HEK293 (cell line): ENCODE data around the gene SVOPL.

Experiments used
- CTCF ChIA-PET: fragments of 350-600 bp; formaldehyde crosslinking; extraction: SDS; loops from one replicate; lab custom pipeline; 2021; ENCODE audit warnings: antibody characterized with exemption; lab: Yijun Ruan, JAX
- POLR2A ChIA-PET: fragments of 300-600 bp; formaldehyde crosslinking; extraction: SDS; loops from one replicate; lab custom pipeline; 2020; ENCODE audit warnings: antibody characterized with exemption, inconsistent platforms; lab: Yijun Ruan, JAX
- H3K27ac ChIP-seq: fragments of 200-500 bp; sonication (Bioruptor generic); 2 replicates; pipeline ENCODE4 v1.5.1; 2014; ENCODE audit warnings: low read depth, low read length, control low read depth, inconsistent platforms; ENCODE audit errors: extremely low read depth
- H3K36me3 ChIP-seq, 2 experiments: fragments of 200-500 bp in 1 of 2; sonication (Bioruptor generic) in 1 of 2; 1 replicate in 1 of 2; 2 replicates in 1 of 2; pipeline ENCODE4 v1.5.1; 2014 to 2017; ENCODE audit warnings: inconsistent platforms in 2 of 2, low read length in 2 of 2; ENCODE audit not compliant: control insufficient read depth in 2 of 2, insufficient read depth in 1 of 2
- H3K4me1 ChIP-seq: fragments of 200-500 bp; sonication (Bioruptor generic); 2 replicates; pipeline ENCODE4 v1.5.1; 2014; ENCODE audit warnings: mild to moderate bottlenecking, low read length, inconsistent platforms; ENCODE audit not compliant: control insufficient read depth, insufficient read depth
- H3K4me3 ChIP-seq: 2 replicates; pipeline ENCODE4 v1.5.1; 2011; ENCODE audit warnings: low read depth, mild to moderate bottlenecking, control low read depth, low read length, moderate library complexity
- H3K9me3 ChIP-seq: fragments of 200-500 bp; sonication (Bioruptor generic); 2 replicates; pipeline ENCODE4 v1.5.1; 2014; ENCODE audit warnings: low read depth, low read length, inconsistent platforms; ENCODE audit not compliant: control insufficient read depth, insufficient read depth
- MEIS1 ChIP-seq: sonication (generic); formaldehyde crosslinking; IDR thresholded peaks from 2 replicates; pipeline ENCODE4 v1.8.1; 2022; ENCODE audit warnings: missing genetic modification reagents, mild to moderate bottlenecking, borderline replicate concordance
- SCRT2 ChIP-seq: fragments of 450-650 bp; formaldehyde crosslinking; IDR thresholded peaks from 2 replicates; pipeline ENCODE4 v1.5.1; 2016; ENCODE audit warnings: missing biosample characterization, missing genetic modification characterization
- TCF7L2 ChIP-seq: IDR thresholded peaks from 2 replicates; pipeline ENCODE4 v1.6.1; 2011; ENCODE audit warnings: low read depth, mild to moderate bottlenecking, inconsistent platforms, low read length, moderate library complexity, borderline replicate concordance
- ZNF239 ChIP-seq: fragments of 450-650 bp; formaldehyde crosslinking; IDR thresholded peaks from 2 replicates; pipeline ENCODE4 v1.5.1; 2016; ENCODE audit warnings: missing biosample characterization, missing genetic modification characterization
- ZNF626 ChIP-seq: fragments of 450-650 bp; sonication (Bioruptor Pico); formaldehyde crosslinking; IDR thresholded peaks from 2 replicates; pipeline ENCODE4 v1.5.1; 2018; ENCODE audit warnings: missing biosample characterization, missing genetic modification characterization, inconsistent platforms
- ZNF76 ChIP-seq: fragments of 450-650 bp; formaldehyde crosslinking; IDR thresholded peaks from 2 replicates; pipeline ENCODE4; 2016; ENCODE audit warnings: low read depth, missing biosample characterization, missing genetic modification characterization, borderline replicate concordance
- ZNF830 ChIP-seq: fragments of 450-650 bp; IDR thresholded peaks from 2 replicates; pipeline ENCODE4 v1.5.0; 2018; ENCODE audit warnings: missing biosample characterization, missing genetic modification characterization, low read depth, mild to moderate bottlenecking, moderate library complexity
- TF ChIP-seq, protein P1 (sequence below): fragments of 450-650 bp; formaldehyde crosslinking; IDR thresholded peaks from 2 replicates; pipeline ENCODE4 v1.5.1; 2016; ENCODE audit warnings: missing biosample characterization, missing genetic modification characterization
- TF ChIP-seq, protein P2 (sequence below): fragments of 450-650 bp; formaldehyde crosslinking; IDR thresholded peaks from 2 replicates; pipeline ENCODE4 v1.5.1; 2017; ENCODE audit warnings: missing biosample characterization, missing genetic modification characterization
- TF ChIP-seq, protein P3 (sequence below): fragments of 450-650 bp; formaldehyde crosslinking; conservative IDR thresholded peaks from 2 replicates; pipeline ENCODE4 v1.5.1; 2016; ENCODE audit warnings: low read depth, missing biosample characterization, missing genetic modification characterization
- TF ChIP-seq, protein P4 (sequence below): fragments of 450-650 bp; formaldehyde crosslinking; IDR thresholded peaks from 2 replicates; pipeline ENCODE4 v1.5.1; 2017; ENCODE audit warnings: missing biosample characterization, missing genetic modification characterization
- TF ChIP-seq, protein P5 (sequence below): fragments of 450-650 bp; formaldehyde crosslinking; IDR thresholded peaks from 2 replicates; pipeline ENCODE4 v1.5.1; 2016; ENCODE audit warnings: missing biosample characterization, missing genetic modification characterization, low read depth

The SVOPL gene

DNA sequence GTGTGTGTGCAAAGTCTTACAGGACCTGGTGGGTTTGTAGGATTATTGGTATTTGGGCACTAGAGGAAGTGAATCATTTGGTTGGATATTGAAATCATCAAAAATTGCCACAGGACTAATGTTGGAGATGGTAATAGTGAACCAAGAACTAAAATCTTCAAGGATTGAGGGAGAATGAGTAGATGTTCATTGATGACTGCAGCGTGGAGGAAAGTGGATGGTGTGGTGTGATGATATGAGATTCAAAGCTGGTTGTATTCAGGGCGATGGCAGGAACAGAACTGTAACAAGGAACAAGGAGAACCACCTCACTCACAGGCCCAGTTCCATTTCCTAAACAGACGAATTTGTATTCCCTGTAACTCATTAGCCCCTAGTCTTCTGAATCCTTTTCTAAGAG, 150.8 kb downstream of the SVOPL start (continued):
- TF ChIP-seq ZNF830 (tag by site-specific recombination) = no peak
- no peak for TF ChIP-seq ZNF239 (tag by site-specific recombination)
- TF ChIP-seq, protein P1, sequence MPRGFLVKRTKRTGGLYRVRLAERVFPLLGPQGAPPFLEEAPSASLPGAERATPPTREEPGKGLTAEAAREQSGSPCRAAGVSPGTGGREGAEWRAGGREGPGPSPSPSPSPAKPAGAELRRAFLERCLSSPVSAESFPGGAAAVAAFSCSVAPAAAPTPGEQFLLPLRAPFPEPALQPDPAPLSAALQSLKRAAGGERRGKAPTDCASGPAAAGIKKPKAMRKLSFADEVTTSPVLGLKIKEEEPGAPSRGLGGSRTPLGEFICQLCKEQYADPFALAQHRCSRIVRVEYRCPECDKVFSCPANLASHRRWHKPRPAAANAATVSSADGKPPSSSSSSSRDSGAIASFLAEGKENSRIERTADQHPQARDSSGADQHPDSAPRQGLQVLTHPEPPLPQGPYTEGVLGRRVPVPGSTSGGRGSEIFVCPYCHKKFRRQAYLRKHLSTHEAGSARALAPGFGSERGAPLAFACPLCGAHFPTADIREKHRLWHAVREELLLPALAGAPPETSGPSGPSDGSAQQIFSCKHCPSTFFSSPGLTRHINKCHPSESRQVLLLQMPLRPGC (tag by site-specific recombination) = no peak
- TF ChIP-seq, all 188 proteins: peak for 0

DNA sequence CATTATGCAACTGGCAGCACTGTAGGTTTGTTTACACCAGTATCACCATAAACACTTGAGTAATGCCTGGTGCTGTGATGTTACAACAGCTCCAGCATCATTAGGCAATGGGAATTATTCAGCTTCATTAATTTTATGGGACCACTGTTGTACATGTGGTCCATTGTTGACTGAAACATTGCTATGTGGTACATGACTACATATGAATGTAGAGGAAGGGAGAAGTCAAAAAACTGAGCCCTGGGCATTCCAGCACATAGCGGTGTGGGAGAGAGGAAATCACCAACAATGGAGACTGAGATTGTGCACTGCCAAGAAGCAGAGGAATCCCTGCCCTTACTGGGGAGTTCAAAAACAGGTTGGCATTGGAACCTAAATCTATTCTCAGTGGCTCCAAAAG, 152.1 kb downstream of the SVOPL start:
- POLR2A ChIA-PET = no interaction called here
- H3K9me3 ChIP-seq = no peaks in the 10 kb centered on the region
- TF ChIP-seq MEIS1 (CRISPR knock-in tag) (no peak), ZNF76 (tag by site-specific recombination) (no peak), ZNF626 (no peak), SCRT2 (0 out of 2 replicates have a peak, but pooled peaks have one; percentile 21), TCF7L2 (no peak)
- TF ChIP-seq, protein P2, sequence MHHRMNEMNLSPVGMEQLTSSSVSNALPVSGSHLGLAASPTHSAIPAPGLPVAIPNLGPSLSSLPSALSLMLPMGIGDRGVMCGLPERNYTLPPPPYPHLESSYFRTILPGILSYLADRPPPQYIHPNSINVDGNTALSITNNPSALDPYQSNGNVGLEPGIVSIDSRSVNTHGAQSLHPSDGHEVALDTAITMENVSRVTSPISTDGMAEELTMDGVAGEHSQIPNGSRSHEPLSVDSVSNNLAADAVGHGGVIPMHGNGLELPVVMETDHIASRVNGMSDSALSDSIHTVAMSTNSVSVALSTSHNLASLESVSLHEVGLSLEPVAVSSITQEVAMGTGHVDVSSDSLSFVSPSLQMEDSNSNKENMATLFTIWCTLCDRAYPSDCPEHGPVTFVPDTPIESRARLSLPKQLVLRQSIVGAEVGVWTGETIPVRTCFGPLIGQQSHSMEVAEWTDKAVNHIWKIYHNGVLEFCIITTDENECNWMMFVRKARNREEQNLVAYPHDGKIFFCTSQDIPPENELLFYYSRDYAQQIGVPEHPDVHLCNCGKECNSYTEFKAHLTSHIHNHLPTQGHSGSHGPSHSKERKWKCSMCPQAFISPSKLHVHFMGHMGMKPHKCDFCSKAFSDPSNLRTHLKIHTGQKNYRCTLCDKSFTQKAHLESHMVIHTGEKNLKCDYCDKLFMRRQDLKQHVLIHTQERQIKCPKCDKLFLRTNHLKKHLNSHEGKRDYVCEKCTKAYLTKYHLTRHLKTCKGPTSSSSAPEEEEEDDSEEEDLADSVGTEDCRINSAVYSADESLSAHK (tag by site-specific recombination) = no peak
- TF ChIP-seq, protein P3, sequence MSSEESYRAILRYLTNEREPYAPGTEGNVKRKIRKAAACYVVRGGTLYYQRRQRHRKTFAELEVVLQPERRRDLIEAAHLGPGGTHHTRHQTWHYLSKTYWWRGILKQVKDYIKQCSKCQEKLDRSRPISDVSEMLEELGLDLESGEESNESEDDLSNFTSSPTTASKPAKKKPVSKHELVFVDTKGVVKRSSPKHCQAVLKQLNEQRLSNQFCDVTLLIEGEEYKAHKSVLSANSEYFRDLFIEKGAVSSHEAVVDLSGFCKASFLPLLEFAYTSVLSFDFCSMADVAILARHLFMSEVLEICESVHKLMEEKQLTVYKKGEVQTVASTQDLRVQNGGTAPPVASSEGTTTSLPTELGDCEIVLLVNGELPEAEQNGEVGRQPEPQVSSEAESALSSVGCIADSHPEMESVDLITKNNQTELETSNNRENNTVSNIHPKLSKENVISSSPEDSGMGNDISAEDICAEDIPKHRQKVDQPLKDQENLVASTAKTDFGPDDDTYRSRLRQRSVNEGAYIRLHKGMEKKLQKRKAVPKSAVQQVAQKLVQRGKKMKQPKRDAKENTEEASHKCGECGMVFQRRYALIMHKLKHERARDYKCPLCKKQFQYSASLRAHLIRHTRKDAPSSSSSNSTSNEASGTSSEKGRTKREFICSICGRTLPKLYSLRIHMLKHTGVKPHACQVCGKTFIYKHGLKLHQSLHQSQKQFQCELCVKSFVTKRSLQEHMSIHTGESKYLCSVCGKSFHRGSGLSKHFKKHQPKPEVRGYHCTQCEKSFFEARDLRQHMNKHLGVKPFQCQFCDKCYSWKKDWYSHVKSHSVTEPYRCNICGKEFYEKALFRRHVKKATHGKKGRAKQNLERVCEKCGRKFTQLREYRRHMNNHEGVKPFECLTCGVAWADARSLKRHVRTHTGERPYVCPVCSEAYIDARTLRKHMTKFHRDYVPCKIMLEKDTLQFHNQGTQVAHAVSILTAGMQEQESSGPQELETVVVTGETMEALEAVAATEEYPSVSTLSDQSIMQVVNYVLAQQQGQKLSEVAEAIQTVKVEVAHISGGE (tag by site-specific recombination) = no peak
- TF ChIP-seq, protein P4, sequence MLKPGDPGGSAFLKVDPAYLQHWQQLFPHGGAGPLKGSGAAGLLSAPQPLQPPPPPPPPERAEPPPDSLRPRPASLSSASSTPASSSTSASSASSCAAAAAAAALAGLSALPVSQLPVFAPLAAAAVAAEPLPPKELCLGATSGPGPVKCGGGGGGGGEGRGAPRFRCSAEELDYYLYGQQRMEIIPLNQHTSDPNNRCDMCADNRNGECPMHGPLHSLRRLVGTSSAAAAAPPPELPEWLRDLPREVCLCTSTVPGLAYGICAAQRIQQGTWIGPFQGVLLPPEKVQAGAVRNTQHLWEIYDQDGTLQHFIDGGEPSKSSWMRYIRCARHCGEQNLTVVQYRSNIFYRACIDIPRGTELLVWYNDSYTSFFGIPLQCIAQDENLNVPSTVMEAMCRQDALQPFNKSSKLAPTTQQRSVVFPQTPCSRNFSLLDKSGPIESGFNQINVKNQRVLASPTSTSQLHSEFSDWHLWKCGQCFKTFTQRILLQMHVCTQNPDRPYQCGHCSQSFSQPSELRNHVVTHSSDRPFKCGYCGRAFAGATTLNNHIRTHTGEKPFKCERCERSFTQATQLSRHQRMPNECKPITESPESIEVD (tag by site-specific recombination) = peak; percentile 41; the same call in 1 of the 2 replicates
- TF ChIP-seq, protein P5, sequence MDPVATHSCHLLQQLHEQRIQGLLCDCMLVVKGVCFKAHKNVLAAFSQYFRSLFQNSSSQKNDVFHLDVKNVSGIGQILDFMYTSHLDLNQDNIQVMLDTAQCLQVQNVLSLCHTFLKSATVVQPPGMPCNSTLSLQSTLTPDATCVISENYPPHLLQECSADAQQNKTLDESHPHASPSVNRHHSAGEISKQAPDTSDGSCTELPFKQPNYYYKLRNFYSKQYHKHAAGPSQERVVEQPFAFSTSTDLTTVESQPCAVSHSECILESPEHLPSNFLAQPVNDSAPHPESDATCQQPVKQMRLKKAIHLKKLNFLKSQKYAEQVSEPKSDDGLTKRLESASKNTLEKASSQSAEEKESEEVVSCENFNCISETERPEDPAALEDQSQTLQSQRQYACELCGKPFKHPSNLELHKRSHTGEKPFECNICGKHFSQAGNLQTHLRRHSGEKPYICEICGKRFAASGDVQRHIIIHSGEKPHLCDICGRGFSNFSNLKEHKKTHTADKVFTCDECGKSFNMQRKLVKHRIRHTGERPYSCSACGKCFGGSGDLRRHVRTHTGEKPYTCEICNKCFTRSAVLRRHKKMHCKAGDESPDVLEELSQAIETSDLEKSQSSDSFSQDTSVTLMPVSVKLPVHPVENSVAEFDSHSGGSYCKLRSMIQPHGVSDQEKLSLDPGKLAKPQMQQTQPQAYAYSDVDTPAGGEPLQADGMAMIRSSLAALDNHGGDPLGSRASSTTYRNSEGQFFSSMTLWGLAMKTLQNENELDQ (tag by site-specific recombination) = no peak
- H3K4me1 ChIP-seq = no peaks in the 10 kb centered on the region
- no peak overlapping the region for H3K4me3 ChIP-seq
- peaks cover 3 to 78% of the 10 kb centered on the region in 2 experiments; a peak in 2 of 3 replicates for H3K36me3 ChIP-seq
- H3K27ac ChIP-seq = no peak overlapping the region
- CTCF ChIA-PET = no interaction called here
